Right lobe of liver (tissue), 4 donors: Measurements from ENCODE around the gene CLSTN3.

Experiments
- CTCF ChIP-seq, 4 donors: fragments of 200-600 bp in 3 of 4; fragments of 450-650 bp in 1 of 4; IDR thresholded peaks; one replicate each; pipeline versions ENCODE4 v1.5.1 to v1.8.0; 2016 to 2022; ENCODE audit warnings: antibody characterized with exemption in 4 of 4, mild to moderate bottlenecking in 2 of 4
- POLR2A ChIP-seq: fragments of 450-650 bp; IDR thresholded peaks from one replicate; pipeline ENCODE4 v1.6.1; 2017; ENCODE audit warnings: antibody characterized with exemption, mild to moderate bottlenecking
- donor health status: DM: no; HTN: no; CAD: no.
- donor health status: DM: no; HTN: no; CAD: no.
- donor health status: DM: no; HTN: yes; CAD: no.

- TF ChIP-seq CTCF (IDR thresholded peaks at IDR 0.05) = no peak
- no peak for TF ChIP-seq POLR2A
Observed at GRCh38 chr12:7123806-7124522, 6.2 kb upstream of the CLSTN3 start.
